Activated naive CD8-positive, alpha-beta T cell treated with anti-CD3 and anti-CD28 coated beads, Interleukin-2, amount 10 ng/mL, durations not matched to agents 7 days and 5 days (primary cell): ENCODE measurements around the gene ZNF224. TPM values are rescaled to one million over a fixed set of nuclear protein-coding genes. Genes with fewer than 3 reads are reported as not detected.
"Not testable (repeated sequence)": the region's sequence is repeated elsewhere in the genome, so short reads cannot be mapped to it uniquely, and the experiment has no call there.

Source experiments
- ATAC-seq: fragments of 150-1000 bp; cut with Tn5 transposase; one replicate; pipeline ENCODE4 v1.10.0; 2021; ENCODE audit warnings: low read depth, moderate library complexity
- POLR2A ChIA-PET: fragments of 350-600 bp; sonication (Branson Sonifier 250); formaldehyde crosslinking; loops from one replicate; lab custom pipeline; 2021; ENCODE audit warnings: antibody characterized with exemption; lab: Charles Lee
- DNase-seq: peaks from one replicate; pipeline ENCODE4 v3.0.0; 2021
- H3K27ac Mint-ChIP-seq: one replicate; pipeline ENCODE4 v1.8.0; 2022; ENCODE audit warnings: mild to moderate bottlenecking, mixed read lengths
- H3K27me3 Mint-ChIP-seq: one replicate; pipeline ENCODE4 v1.8.0; 2022; ENCODE audit warnings: mild to moderate bottlenecking, moderate library complexity, mixed read lengths
- H3K36me3 Mint-ChIP-seq: one replicate; pipeline ENCODE4 v1.8.0; 2021; ENCODE audit warnings: mild to moderate bottlenecking, mixed read lengths
- H3K4me1 Mint-ChIP-seq: one replicate; pipeline ENCODE4 v1.8.0; 2021; ENCODE audit warnings: mixed read lengths
- H3K4me3 Mint-ChIP-seq: one replicate; pipeline ENCODE4 v1.8.0; 2022; ENCODE audit warnings: mild to moderate bottlenecking, moderate library complexity, mixed read lengths
- H3K9me3 Mint-ChIP-seq: one replicate; pipeline ENCODE4 v1.8.0; 2021; ENCODE audit warnings: mixed read lengths
- total RNA-seq, 2 experiments: library from RNA; stranded (reverse); gene quantifications; one replicate each; pipeline ENCODE4 v1.2.3, GENCODE V29; 2021

Gene ZNF224
- total RNA-seq, 2 experiments from 2014 or later: 55.3 to 58.2 TPM

GRCh38 chr19:44092108-44092507, 2.1 kb upstream of the ZNF224 start:
- DNase-seq (no peak), ATAC-seq (no peak)
- Mint-ChIP-seq H3K27ac (no peak overlapping the region), H3K4me3 (no peak overlapping the region), H3K36me3 (peaks cover 18% of the 10 kb centered on the region), H3K4me1 (peaks cover 15% of the 10 kb centered on the region), H3K27me3 (no peaks in the 10 kb centered on the region), H3K9me3 (peaks cover 5% of the 10 kb centered on the region)
- POLR2A ChIA-PET: no interaction called here

- DNase-seq: no peak
- POLR2A ChIA-PET: no interaction called here
- no peak for ATAC-seq
- H3K36me3 Mint-ChIP-seq: peaks cover 68% of the 10 kb centered on the region
- peaks cover 7% of the 10 kb centered on the region for H3K4me1 Mint-ChIP-seq
- no peak overlapping the region for H3K4me3 Mint-ChIP-seq
- H3K9me3 Mint-ChIP-seq: peaks cover 40% of the 10 kb centered on the region
- H3K27ac Mint-ChIP-seq: no peak overlapping the region
- H3K27me3 Mint-ChIP-seq: no peaks in the 10 kb centered on the region
These were observed 13.6 kb downstream of the ZNF224 start for GRCh38 chr19:44107751-44108150.

- Mint-ChIP-seq H3K27ac (no peak overlapping the region), H3K4me3 (no peak overlapping the region), H3K9me3 (peaks cover 32% of the 10 kb centered on the region), H3K27me3 (no peaks in the 10 kb centered on the region), H3K36me3 (peaks cover 52% of the 10 kb centered on the region), H3K4me1 (peaks cover 12% of the 10 kb centered on the region)
- no peak for ATAC-seq
- POLR2A ChIA-PET: no interaction called here
- no peak for DNase-seq
These were observed 15.3 kb downstream of the ZNF224 start for GRCh38 chr19:44109458-44109857.

- peaks cover 27% of the 10 kb centered on the region for H3K9me3 Mint-ChIP-seq
- DNase-seq (no peak), ATAC-seq (no peak)
- no peak overlapping the region for H3K27ac Mint-ChIP-seq
- H3K27me3 Mint-ChIP-seq: no peaks in the 10 kb centered on the region
- POLR2A ChIA-PET: interaction anchor here (2.1 kb wide), 1 partner anchor 17 kb away, joined by 9 read pairs; no protein-coding TSS in a partner anchor
- H3K4me1 Mint-ChIP-seq: peaks cover 17% of the 10 kb centered on the region
- peaks cover 45% of the 10 kb centered on the region for H3K36me3 Mint-ChIP-seq
- H3K4me3 Mint-ChIP-seq: peak overlapping the region; percentile 53
These were observed 17.8 kb downstream of the ZNF224 start for GRCh38 chr19:44111910-44112463.

- Mint-ChIP-seq H3K9me3 (peaks cover 20% of the 10 kb centered on the region), H3K36me3 (peaks cover 42% of the 10 kb centered on the region), H3K4me1 (peaks cover 17% of the 10 kb centered on the region), H3K27ac (no peak overlapping the region), H3K27me3 (no peaks in the 10 kb centered on the region), H3K4me3 (peak overlapping the region; percentile 99)
- DNase-seq (no peak), ATAC-seq (no peak)
- POLR2A ChIA-PET: interaction anchor here (2.1 kb wide), 1 partner anchor 18 kb away, joined by 9 read pairs; no protein-coding TSS in a partner anchor
These were observed 18.6 kb downstream of the ZNF224 start for GRCh38 chr19:44112802-44113137.

GRCh38 chr19:44113138-44113783, 19.1 kb downstream of the ZNF224 start, which contains the start of gene ZNF225:
ZNF225 (plus strand) TSS chr19:44113399; CDS start chr19:44115828, 2,429 bp downstream.
- ATAC-seq: peak; percentile 88
- no peaks in the 10 kb centered on the region for H3K27me3 Mint-ChIP-seq
- POLR2A ChIA-PET: interaction anchor here (2.1 kb wide), 1 partner anchor 18 kb away, joined by 9 read pairs; no protein-coding TSS in a partner anchor
- peak within 1 kb of the TSS; percentile 91 for H3K27ac Mint-ChIP-seq
- peak; percentile 75 for DNase-seq
- H3K36me3 Mint-ChIP-seq: peaks cover 41% of the 10 kb centered on the region
- peaks cover 17% of the 10 kb centered on the region for H3K4me1 Mint-ChIP-seq
- peaks cover 15% of the 10 kb centered on the region for H3K9me3 Mint-ChIP-seq
- peak within 1 kb of the TSS; percentile 99 for H3K4me3 Mint-ChIP-seq

GRCh38 chr19:44113784-44114390, 19.7 kb downstream of the ZNF224 start:
- H3K36me3 Mint-ChIP-seq: peaks cover 43% of the 10 kb centered on the region
- peak; percentile 25 for ATAC-seq
- peak overlapping the region; percentile 91 for H3K27ac Mint-ChIP-seq
- peaks cover 17% of the 10 kb centered on the region for H3K4me1 Mint-ChIP-seq
- POLR2A ChIA-PET: interaction anchor here (2.1 kb wide), 1 partner anchor 19 kb away, joined by 9 read pairs; no protein-coding TSS in a partner anchor
- no peaks in the 10 kb centered on the region for H3K27me3 Mint-ChIP-seq
- peak overlapping the region; percentile 99 for H3K4me3 Mint-ChIP-seq
- H3K9me3 Mint-ChIP-seq: peaks cover 13% of the 10 kb centered on the region
- DNase-seq: no peak

GRCh38 chr19:44121162-44121561, 27.0 kb downstream of the ZNF224 start:
- H3K4me3 Mint-ChIP-seq, H3K27ac Mint-ChIP-seq, H3K27me3 Mint-ChIP-seq, POLR2A ChIA-PET, H3K4me1 Mint-ChIP-seq, DNase-seq, ATAC-seq: not testable (repeated sequence)
- peaks cover 44% of the 10 kb centered on the region for H3K9me3 Mint-ChIP-seq
- H3K36me3 Mint-ChIP-seq: peaks cover 87% of the 10 kb centered on the region

- Mint-ChIP-seq H3K4me1 (no peaks in the 10 kb centered on the region), H3K9me3 (peaks cover 17% of the 10 kb centered on the region), H3K36me3 (peaks cover 35% of the 10 kb centered on the region), H3K27me3 (no peaks in the 10 kb centered on the region), H3K4me3 (no peak overlapping the region), H3K27ac (no peak overlapping the region)
- DNase-seq (no peak), ATAC-seq (no peak)
- POLR2A ChIA-PET: no interaction called here
These were observed 37.8 kb downstream of the ZNF224 start for GRCh38 chr19:44131955-44132354.

GRCh38 chr19:44141191-44142058, 47.3 kb downstream of the ZNF224 start, which contains the start of gene ZNF234:
ZNF234 (plus strand) TSS chr19:44141554; CDS start chr19:44144633, 3,079 bp downstream.
- Mint-ChIP-seq H3K27me3 (no peaks in the 10 kb centered on the region), H3K36me3 (peaks cover 27% of the 10 kb centered on the region), H3K4me3 (peak within 1 kb of the TSS; percentile 93), H3K9me3 (peaks cover 14% of the 10 kb centered on the region), H3K27ac (peak within 1 kb of the TSS; percentile 82), H3K4me1 (peaks cover 7% of the 10 kb centered on the region)
- ATAC-seq (peak; percentile 75), DNase-seq (peak; percentile 67)
- POLR2A ChIA-PET: interaction anchor here (1.0 to 2.1 kb wide), 3 partner anchors 23 to 163 kb away, joined by 4 to 9 read pairs (median 4); partner anchors contain the start of genes ZNF226 and ZNF227

GRCh38 chr19:44142059-44142433, 47.9 kb downstream of the ZNF224 start:
- ATAC-seq (no peak), DNase-seq (peak; percentile 35)
- Mint-ChIP-seq H3K4me3 (peak overlapping the region; percentile 93), H3K27me3 (no peaks in the 10 kb centered on the region), H3K4me1 (peaks cover 7% of the 10 kb centered on the region), H3K36me3 (peaks cover 29% of the 10 kb centered on the region), H3K9me3 (peaks cover 14% of the 10 kb centered on the region), H3K27ac (peak overlapping the region; percentile 82)
- POLR2A ChIA-PET: interaction anchor here (1.0 to 2.1 kb wide), 3 partner anchors 23 to 162 kb away, joined by 4 to 9 read pairs (median 4); partner anchors contain the start of genes ZNF226 and ZNF227

GRCh38 chr19:44149776-44150175, 55.6 kb downstream of the ZNF224 start:
- no peak for DNase-seq
- peaks cover 91% of the 10 kb centered on the region for H3K36me3 Mint-ChIP-seq
- no peaks in the 10 kb centered on the region for H3K27me3 Mint-ChIP-seq
- no peak overlapping the region for H3K4me3 Mint-ChIP-seq
- H3K4me1 Mint-ChIP-seq: no peaks in the 10 kb centered on the region
- H3K27ac Mint-ChIP-seq: no peak overlapping the region
- ATAC-seq: no peak
- POLR2A ChIA-PET: no interaction called here
- H3K9me3 Mint-ChIP-seq: peaks cover 18% of the 10 kb centered on the region
